ENCODE data around the gene RASL10B.

Gene RASL10B

DNA sequence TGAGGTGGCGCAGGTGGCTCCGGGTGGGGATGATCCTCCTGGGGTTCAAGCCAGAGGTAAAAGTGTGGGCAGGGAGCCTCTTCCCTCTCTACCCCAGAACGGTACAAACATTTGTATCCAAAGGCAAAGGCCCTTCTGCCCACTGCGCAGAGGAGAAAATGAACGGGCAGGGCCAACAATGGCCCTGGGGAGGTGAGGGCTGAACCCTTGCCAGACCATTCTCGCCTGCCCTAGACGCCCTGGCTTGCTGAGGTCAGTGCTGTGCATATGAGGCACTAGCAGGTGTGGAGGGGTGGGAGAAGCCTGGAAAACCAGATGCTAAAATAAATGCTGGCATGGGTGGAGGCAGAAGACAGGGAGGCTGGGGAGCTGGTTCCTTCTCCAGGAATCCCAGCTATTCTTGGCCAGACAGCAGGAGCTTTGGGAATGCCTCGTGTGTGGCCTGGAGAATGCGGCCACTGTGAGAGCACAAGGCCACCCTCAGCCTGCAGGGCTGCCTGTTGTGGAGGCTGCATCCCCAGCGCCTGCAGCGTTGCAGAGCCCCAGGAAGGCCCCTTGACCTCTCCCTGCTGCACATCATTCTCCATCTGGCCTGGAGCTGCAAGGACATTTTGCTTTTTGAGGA lies 33.8 kb downstream of the RASL10B start:
- DNase-seq (ENCODE audit: low read depth, low spot score), result no peak

DNA sequence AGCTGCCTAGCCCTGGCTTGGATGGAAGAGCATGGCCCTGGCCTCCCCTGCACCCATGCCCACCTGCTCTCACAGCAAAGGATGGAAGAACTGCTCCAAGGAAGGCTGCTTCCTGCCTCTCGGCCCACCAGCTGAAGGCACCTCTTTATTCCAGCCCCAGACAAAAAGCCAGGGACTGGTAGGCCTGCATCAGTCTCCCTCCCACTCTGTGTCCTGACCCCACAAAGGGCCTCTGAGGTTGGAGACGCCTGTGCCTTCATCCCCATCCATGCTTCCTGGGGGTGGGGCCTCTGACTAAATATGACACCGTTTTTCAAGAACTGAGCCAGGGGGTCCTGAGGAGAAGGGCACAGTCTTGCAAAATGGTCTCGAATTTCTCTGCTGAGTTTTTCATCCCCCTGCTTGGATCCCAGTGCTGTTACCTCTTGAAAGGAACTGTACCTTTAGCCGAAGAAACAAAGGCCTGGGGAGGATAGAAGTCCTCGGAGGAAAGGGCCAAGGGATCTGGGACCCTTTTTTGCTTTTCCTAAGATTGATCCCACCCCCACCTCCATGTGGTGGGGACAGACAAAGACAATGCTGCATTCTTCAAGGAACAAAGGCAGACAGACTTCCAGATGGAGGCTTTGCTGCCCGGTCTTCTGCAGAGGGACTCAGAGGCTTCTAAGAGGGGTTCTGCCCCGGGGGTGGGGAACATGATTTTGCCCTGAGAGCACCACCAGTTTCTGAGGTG lies 34.5 kb downstream of the RASL10B start:
- no peak for DNase-seq (ENCODE audit: low read depth, low spot score)

DNA sequence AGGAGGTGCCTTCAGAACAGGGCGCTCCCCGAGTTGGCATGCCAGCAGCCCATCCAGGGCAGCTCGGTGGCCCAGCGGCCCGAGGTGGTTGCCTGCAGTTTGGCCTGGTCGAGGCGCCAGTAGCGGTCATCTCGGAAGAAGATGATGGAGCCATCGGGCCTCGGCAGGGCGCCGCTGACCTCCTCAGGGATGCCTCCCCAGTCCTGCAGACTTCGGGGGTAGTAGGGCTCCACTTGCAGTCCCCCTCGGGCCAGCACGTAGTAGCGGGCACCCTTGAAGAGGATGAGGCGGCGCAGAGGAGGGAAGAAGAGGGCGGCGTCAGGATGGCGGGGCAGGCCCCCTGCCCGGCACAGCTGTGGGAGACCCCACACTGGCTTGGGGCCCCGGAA lies 35.0 kb downstream of the RASL10B start:
- no peak for DNase-seq (ENCODE audit: low read depth, low spot score)

DNA sequence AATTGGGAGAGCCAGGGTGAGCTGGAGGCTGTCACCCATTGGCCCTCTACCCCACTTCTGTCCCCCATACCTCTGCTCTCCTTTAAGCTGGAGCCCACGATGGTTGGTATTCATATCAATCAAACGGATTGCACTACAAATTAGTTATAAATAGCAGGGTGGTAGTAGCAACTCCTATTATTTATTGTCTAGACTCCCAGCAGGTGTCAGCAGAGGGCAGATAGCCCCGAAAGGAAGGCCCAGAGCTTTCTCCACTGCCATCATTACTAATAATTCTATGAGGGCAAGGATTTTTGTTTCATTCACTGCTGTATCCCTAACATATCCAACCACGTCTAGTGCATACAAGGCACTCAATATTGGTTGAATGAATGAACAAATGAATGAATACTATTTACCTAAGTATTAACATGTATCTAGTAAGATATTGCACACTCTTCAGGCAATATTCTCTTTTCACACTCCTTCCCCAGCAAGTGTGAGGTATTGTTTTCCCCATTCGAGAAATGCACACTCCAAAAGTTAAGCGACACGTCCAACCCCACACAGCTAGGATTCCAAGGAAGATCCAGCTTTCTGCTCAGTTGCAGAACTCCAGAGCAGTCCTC lies 35.6 kb downstream of the RASL10B start:
- no peak for DNase-seq (ENCODE audit: low read depth, low spot score)

DNA sequence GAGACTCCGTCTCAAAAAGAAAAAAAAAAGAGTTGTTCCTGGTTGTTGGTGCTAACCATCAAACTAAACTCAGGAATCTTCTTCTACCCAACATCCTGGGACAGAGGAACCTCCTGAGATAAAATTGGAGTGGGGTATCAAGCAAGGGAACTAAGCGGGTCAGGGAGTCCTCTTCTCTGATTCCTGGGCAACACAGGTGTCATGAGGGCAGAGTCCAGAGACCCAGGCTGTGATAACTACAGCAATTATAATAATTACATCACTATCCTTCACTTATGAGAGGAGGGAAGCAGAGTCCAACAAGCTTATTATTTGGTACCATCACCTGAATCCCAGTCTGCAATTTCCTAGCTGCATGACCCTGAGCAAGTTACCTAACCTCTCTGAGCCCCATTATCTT lies 37.4 kb downstream of the RASL10B start:
- no peak for DNase-seq (ENCODE audit: low read depth, low spot score)

DNA sequence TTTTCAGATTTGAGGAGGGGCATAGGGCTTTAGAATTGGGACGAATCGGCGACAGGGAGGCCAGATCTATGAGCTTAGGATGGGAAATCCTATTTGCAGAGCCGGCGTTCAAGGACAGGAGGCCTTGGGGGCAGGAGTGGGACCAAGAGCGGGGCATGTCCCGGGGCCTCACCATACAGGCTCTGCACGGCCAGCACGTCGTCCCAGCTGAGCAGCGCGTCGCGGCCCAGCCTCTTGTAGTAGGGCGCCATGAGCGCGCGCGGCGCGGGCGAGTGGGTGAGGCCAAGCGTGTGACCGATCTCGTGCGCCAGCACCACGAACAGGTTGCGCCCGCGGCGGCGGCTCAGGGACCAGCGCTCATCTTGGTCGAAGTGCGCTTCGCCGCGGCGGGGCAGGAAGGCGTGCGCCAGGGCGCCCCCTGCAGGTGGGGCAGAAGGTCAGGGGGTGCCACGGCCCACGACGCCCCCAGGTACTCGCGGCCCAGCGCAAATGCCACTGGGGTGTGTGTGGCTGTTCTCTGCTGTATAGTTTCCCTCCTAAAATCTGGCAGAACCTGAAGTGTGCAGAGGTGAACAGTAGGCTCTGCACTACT lies 38.6 kb downstream of the RASL10B start:
- no peak for DNase-seq (ENCODE audit: low read depth, low spot score)

DNA sequence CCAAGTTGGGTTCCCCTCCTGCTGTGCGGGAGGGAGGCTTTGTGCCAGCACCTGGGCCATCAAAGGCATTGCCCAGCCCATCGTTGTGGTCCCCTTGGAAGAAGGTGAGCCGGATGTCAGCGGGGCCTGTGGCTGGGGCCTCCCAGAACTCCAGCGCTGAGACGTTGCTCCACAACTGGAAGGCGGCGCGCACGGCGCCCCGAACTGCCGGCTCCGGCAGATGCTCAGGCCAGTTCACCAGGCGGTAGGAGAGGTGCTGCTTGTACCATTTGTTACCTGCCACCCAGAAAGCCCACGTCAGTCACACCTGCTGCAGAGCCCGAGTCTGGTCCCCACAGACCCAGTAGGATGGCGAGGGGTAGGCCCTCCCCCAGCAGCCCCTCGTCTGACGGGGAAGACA lies 41.7 kb downstream of the RASL10B start:
- DNase-seq (ENCODE audit: low read depth, low spot score), result no peak

DNA sequence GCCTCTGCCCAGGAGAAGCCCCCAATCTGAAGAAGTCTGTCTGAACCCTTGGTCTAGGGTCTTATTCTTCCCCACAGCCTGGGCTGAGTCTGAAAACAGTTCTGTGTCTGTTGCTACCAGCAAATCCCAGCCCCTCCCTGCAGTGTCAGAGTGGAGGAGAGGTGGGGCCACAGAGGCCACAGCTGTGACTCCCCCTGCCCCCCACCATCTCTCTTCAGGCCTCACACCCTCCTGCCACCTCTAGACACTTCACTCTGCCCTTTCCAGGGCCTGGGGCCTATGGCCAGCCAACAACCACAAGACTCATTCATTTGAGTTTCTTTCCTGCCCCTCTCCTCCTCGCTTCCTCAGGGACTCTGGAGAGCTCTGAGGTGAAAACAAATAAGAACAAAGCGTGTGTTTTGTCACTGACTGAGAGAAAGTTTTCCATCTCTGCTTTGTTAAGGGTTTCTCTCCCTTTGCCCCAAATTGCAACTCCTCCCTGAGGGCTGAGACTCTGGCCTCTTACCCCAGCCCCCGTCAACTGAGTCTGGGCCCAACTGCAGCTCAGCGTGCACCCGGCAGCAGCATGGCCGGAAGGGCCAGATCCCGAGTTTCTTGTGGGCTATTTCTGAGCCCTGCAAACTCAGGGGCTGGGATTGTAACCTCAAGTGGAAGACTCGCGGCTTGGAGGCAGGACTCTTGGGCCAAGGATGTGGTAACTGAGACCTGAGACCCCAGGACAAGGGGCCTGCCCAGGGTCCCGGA lies 42.4 kb downstream of the RASL10B start:
- DNase-seq (ENCODE audit: low read depth, low spot score), result no peak

DNA sequence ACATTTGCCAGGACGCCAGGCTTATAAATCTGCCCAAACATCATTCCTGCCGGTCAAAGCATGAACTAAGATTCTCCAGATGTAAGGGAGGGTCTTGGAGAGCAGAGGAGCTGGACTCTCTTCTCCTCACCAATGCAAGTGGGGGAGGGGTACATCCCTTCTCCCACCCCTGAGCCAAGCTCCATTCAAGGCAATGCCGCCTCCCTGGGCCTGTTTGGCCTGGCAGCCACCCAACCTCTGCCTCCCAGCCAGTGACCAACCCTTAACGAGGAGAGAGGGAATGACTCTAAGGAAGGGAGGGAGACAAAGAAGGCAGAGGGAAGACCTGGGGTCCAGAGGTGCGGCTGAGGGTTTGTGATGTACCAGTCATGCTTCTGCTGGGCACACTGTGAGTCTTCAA lies 43.1 kb downstream of the RASL10B start:
- DNase-seq (ENCODE audit: low read depth, low spot score), result no peak

DNA sequence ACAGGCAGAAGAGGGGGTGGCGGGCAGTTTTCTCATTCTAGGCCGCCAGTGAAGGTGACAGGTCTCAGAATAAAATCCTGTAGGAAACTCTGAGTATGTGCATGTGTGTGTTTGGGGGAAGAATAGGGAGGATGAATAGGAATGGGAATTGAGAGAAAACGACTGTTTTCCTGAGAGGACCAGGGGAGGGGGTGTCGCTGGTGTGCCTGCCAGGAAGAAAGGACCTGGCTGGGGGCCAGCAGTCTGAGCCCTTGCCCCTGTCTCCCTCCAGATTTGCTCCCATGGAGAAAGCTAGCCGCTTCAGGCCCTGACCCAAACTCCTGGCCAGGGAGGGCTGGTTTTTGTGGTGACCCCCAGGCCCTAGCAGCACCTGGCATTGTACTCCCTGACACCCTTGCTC lies 43.6 kb downstream of the RASL10B start:
- DNase-seq (ENCODE audit: low read depth, low spot score), result no peak

DNA sequence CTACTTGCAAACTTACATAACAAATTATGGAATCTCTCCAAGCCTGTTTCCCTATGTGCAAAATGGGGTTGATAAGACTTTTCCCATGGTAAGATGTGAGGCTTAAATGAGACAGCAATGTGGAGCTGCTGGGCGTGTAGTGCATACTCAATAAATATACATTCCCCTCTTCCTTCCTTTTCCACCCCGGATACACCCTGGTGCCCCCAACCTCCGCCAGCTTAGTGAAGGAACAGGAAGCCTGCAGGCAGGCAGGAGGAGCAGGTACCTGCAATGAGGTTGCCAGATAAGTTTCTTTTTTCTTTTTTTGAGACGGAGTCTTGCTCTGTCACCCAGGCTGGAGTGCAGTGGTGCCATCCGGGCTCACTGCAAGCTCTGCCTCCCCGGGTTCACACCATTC lies 44.1 kb downstream of the RASL10B start:
- DNase-seq (ENCODE audit: low read depth, low spot score), result no peak

DNA sequence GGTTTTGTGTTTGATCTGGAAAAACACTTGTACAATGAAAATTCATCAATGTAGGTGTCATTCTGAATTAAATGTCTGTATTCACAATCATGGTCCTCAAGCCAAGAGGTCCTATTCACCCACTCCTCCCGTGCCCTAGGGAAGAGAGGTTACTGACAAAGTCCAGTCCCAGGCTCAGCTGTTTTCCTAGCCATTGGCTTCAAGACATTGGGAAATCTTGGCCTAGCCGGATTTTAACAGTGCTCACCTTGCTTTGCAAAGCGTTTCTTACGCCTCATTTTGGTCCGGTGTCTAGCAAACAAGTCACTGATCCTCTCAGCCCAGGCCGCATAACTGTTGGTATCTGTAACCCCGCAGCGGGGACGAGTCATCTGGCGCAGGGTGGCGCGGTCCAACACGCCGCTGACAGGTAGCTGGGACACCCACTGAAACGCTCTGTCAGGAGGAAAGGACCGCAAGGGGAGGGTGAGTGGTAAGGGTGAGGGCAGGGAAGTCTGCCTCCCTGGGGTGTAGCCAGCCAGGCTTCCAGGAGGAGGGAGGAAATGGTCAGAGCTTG lies 47.3 kb downstream of the RASL10B start:
- no peak for DNase-seq (ENCODE audit: low read depth, low spot score)

DNA sequence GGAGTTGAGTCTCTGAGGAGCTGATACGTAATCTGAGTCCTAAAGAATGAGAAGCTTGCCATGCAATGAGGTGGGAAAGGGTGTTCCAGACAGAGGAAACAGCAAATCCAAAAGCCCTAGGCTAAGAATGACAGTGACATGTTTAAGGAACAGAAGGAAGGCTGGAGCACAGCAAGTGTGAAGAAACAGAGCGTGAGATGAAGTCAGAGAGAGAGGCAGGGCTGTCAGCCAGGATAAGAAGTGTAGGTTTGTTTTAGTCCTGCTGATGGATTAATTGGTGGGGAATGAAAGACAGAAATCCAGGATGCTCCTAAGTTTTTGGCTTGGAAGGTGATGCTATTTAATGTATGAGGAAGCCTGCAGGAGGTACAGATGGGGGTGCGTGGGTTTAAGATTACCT lies 49.5 kb downstream of the RASL10B start:
- DNase-seq (ENCODE audit: low read depth, low spot score), result no peak

DNA sequence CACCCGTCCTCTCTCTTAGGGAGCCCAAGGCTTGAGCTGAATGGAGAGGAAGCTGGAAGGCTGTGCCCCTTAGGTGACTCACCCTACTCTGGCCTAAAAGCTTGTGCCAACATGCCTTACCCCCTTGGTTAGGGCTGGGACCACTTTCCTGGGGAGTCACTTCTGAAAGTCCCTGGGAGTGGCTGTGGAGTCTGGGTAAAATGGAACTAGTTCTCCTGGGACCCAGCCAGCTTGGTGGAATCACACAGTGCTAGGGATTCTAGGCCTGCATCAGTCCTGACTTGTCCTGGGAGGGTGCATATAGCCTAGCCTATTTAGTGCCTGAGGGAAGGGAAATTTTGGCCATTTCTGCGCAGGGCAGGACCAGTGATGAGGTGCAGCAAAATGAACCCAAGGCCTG lies 53.5 kb downstream of the RASL10B start:
- DNase-seq (ENCODE audit: low read depth, low spot score), result no peak

DNA sequence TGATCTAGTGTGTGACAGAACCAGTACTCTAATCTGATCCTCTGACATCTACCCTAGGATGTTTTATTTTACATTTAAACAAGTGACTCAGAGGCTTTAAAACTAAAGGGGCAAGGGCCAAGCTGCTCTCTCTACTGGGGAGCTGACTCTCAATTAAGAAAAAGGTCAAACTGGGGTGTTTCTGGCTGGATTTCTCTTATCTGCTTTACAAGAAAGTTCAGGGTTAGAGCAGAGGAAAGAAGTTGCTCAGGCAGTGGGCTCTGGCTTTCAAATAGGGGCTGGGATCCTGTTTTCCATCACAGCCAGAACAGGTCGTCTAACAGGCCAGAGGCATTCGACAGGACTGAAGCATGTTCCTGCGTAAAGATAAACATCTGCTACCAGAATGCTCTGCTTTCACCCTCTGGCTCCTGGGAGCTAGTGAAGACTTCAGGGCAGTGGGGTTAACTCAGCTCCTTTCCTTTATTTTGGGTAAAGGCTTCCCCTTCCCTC lies 55.5 kb downstream of the RASL10B start:
- no peak for DNase-seq (ENCODE audit: low read depth, low spot score)

DNA sequence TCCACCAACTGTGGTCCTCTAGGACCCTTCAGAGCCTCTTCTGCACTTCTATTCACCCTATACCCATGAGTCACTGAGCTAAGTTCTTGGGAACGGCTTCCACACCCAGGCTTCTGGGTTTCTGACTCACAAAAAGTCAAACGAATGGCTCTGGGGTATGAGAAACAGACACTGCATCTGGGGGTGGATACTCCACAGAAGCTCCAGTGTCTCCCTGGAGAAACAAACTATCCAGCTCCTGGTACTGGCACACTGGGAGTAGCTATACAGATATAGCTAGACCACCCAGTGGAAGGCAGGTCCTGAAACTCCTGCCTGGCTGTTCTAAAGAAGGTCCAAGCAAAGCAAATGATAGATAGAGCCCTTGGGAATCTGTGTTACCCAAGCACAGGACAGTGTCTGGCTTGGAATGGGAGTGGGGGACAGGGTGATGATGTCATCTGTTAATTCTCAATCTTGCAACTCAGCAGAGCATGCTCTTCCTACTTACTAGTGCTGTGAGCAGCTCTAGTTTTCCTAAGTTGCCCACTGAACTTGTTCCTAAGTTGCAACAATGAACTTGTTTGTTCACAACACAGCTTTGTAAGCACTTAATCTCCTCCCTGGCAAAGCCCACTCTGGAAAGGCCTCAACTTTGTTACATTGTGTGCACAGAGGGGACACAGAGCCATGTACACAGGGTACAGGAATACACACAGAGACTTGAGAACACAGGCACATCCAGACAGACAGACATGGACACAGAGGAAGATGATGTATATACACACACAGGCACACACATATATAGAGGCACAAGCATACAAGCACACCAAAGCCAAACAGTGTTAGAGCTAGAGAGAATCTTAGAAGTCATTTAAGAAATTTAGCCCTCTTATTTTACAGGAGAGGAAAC lies 57.3 kb downstream of the RASL10B start:
- no peak for DNase-seq (ENCODE audit: low read depth, low spot score)

DNA sequence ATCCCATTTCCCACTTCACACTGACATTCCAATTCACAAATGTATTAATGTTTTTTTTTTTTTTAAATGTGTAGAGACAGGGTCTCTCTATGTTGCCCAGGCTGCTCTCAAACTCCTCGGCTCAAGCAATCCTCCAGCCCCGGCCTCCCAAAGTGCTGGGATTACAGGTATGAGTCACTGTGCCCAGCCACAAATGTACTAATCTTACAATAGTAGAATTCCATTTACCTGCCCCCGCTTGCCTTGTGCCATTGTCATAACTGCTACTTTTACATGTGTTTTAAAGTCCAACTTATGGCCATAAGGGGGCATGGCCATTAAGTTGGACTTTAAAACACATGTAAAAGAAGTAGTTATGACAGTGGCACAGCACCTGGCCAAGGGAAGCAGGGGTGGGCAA lies 59.4 kb downstream of the RASL10B start:
- DNase-seq (ENCODE audit: low read depth, low spot score), result no peak

DNA sequence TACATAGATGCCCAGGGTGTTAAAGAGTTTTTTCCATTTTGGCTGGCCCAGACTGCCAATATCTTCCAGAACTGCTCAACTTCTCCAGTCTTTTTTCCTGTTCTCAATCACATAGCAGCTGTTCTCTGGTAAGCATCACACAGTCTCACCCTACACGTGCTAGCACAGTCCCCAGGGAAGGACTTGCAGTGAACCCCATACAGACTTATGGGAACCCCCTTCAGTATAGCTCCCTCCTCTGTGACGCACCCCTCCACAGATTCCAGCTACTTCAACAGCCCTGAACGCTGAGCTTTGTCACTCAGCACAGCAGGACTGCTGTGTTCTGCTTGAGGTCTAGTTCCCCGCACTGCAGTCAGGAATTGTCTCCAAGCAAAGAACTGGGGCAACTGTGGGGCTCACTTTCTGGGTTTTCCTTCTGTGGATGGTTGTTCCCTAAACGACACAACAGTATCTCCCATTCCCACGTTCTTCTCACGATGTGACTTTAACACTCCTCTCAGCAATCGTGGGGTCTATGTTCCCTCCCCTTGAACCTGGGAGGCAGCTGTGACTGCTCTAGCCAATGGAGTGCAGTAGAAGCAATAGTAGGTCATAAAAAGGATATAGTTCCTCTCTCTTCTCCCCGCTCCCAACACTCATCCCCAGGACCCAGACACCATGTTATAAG lies 60.4 kb downstream of the RASL10B start:
- DNase-seq (ENCODE audit: low read depth, low spot score), result no peak

All from activated CD4-positive, CD25-positive, alpha-beta regulatory T cell treated with anti-CD3 and anti-CD28 coated beads, Interleukin-2, amount 50 U/mL, for 16 hours (primary cell).